ENCODE results near the gene SLC16A9.

SLC16A9 gene

DNA sequence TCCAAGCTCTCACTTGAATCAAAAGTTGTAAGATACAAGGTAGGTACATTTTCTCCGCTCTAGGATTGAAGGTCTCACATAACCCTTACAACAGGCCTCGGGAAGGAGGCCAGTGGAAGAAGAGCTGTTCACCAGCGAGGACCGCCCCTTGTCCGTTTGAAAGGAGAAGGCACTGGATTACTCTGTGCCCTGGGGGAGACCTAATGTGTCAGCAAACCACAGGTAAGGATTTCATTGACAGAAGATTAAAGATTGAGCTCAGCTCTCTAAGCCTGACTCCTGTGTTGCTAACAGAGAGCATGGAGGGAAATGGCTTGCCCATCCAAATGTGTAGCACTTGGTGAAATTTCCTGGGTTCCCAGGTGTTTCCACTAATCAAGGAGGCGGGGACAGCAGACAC lies 81.2 kb downstream of the SLC16A9 start:
- DNase-seq (ENCODE audit: low read depth) = no peak

DNA sequence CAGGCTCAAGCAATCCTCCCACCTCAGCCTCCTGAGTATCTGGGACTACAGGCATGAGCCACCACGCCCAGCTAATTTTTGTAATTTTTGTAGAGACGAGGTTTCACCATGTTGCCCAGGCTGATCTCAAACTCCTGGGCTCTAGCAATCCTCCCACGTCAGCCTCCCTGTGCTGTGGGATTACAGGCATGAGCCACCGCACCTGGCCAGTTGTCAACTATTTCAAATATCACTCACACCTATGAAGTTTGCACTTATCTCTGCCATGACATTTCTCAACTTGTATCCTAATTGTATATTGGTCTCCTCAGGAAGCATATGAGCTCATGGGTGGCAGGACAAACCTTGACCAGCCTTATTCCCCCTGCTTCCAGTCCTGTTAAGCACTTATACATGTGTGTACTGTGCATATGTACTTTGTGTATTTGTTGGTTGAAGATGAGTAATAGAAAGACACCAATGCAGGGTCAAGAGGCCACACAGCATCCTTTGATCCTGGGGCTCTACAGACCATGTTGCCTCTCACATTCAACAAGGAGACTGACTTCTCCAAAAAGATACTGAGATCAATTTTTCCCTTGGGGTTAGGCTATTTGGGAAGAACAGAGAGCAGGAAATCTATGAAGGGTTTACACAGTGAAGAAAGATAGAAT lies 82.2 kb downstream of the SLC16A9 start:
- no peak for DNase-seq (ENCODE audit: low read depth)

DNA sequence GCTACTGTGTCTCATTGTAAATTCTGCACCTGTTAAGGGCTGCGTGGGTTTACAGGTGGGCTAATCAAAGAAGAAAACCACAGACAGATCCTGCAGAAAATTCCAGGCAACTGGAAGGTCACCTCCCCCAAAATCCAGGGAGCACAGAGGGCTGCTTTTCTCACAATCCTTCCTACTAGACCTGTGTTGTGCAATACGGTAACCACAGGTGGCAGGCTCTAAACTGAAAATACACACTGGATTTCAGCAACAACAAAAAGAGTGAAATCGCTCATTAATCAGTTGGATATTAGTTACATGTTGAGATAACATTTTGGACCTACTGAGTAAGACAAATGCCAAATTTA lies 83.2 kb downstream of the SLC16A9 start:
- no peak for DNase-seq (ENCODE audit: low read depth)

DNA sequence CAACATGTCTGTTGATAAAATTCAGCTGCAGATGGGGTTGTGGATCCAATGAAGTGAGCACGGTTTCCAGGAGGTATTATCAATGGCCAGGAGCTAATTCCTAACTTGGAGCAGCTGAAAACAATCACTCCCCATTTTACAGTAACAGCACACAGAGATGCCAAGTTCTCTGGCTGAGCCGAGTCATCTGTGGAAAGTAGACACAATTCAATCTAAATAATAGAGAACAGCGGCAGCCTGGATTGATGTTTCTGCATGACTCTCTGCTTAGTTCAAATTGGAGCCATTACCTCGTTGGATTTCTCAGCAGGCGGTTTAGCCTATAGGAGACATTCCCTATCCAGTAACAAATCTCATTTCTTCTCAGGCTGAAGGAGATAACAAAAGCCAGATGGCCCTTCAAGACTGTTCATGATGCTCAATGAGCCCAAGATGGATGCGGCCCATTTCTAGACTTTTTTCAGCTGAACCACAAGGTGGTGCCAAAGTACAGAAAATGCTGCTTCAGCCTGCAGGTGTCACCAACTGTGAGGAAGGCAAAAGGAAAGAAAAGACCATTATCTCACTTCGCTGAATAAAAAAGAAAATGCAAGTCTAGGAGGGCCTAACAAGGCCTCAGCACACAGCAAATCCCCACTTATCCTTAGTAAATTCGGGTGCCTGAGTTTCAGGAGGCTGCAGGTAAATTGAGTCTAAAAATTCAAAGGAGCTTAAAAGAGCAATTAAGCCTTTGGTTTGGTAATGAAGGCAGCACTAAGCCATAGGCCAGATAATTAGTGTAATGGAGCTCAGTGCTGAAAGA lies 83.7 kb downstream of the SLC16A9 start:
- DNase-seq (ENCODE audit: low read depth) = peak; percentile 75

DNA sequence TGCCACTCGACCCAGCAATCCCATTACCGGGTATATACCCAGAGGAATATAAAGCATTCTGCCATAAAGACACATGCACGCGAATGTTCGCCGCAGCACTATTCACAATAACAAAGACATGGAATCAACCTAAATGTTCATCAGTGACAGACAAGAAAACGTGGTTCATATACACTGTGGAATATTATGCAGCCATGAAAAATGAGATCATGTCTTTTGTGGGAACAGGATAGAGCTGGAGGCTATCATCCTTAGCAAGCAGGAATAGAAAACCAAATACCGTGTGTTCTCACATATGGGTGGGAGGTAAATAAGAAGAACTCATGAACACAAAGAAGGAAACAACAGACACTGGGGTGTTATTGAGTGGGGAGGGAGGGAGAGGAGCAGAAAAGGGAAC lies 84.7 kb downstream of the SLC16A9 start:
- no peak for DNase-seq (ENCODE audit: low read depth)

DNA sequence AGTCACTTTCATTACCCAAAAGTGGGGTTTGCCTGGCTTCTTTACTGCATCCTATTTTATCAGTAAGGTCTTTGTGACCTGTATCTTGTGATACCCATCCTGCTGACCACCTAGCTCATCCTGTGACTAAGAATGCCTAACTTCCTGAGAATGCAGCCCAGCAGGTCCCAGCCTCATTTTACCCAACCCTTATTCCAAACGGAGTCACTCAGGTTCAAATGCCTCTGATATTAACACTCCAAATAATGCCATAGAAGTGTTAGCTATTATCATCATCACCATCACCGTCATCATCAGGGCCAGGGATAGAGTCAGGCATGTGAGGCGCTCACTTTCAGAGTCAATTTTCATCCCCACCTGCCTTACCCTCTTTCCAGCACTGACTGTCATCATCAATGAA lies 85.5 kb downstream of the SLC16A9 start:
- DNase-seq (ENCODE audit: low read depth) = no peak

DNA sequence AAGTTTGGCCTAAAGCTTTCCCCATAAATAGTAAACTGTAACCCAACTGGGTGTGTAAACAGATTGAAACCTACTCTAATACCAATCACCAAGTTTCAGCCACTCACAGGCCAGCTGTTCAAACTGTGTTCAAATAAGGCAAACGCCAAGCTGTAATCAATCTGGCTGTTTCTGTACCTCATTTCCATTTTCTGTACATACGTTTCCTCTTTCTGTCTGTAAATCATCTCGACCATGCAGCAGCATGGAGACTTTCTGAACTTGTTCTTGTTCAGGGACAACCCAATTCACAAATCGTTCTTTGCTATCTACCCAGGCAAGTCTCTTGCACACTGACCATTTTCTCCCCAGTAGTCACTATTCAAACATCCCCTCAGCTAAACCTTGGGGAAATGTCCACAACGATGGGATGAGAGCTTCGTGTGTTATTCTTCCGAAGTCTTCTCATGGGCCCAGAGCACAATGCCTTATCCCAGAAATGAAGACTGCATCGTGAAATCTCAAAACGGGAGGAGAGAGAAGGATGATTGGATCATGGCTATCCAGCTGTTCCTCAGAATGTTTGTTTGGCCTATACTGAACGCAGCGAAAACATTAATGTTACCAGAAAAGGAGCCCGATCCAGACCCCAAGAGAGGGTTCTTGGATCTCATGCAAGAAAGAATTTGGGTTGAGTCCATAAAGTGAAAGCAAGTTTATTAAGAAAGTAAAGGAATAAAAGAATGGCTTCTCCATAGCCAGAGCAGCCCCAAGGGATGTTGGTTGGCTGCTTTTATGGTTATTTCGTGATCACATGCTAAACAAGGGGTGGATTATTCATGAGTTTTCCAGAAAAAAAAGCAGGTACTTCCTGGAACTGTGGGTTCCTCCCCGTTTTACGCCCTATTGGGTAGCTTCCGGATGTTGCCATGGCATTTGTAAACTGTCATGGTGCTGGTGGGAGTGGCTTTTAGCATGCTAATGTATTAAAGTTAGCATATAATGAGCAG lies 86.2 kb downstream of the SLC16A9 start:
- no peak for DNase-seq (ENCODE audit: low read depth)

DNA sequence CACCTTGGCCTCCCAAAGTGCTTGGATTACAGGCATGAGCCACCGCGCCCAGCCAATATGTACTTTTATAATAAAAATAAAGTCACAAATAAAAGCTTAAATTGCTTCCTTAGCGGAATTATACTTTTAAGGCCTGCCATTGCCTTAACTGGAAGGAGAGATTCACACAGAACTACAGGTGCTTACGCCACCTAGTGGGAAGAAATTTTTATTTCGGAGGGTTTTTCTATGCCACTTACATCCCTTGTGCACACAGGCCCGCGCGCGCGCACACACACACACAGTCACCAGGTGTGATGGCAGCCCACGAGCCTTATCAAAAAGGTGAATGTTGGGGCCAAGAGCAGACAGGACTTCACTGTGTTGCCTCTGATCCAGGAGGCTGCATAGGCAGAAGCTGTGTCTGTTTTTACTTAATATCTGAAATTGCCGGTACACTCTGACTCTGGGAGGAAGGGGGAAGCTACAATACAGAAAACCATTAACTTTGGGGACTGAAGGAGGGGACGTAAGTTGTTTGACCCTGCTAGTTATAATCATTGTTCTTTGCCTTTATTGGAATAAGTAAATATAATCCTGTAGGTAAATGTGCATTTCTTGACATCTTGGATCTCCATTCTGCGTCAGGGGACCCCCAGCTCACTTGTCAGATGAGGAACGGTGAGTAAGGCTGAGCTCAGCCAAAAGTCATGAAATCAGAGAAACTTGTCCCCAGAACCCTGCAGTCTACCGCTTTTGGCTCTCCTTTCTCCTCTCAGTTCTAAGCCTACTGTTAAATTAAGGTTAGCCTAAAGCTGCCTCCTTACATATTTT lies 87.1 kb downstream of the SLC16A9 start:
- peak; percentile 63 for DNase-seq (ENCODE audit: low read depth)

DNA sequence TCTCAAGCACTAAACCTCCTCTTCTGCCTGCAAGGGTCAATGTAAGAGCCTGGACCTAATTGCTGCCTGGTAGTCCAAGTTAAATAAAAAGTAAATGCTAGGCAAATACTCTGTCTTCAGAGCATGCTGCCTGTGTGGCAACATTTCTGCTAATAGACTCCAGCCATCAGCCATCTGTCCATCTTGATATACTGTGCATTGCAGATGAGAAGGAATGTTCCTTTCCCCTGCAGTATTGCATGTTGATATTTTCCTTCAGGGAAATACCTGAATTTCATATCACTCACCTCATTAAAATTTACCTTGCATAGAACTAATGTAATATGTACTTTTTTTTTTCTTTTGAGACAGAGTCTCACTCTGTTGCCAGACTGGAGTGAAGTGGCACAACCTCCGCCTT lies 87.9 kb downstream of the SLC16A9 start:
- DNase-seq (ENCODE audit: low read depth) = no peak

DNA sequence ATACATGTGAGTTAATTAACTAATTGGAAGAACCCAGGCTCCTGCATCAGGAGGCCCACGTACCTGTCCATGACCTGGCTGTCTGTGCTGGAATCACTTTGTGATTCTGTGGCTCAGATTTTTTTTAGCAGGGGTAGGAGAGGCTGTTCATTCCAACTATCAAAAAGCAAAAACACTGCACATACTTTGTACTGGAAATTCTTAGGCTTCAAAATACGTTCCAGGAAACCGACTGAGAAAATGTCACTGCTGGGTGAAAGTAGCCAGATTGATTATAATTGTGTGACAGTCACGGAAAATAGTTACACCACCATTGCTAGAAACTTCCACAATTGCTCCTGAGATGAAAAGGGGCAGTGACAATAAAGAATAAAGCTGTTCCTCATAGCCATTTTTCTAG lies 91.0 kb downstream of the SLC16A9 start:
- DNase-seq (ENCODE audit: low read depth) = no peak

DNA sequence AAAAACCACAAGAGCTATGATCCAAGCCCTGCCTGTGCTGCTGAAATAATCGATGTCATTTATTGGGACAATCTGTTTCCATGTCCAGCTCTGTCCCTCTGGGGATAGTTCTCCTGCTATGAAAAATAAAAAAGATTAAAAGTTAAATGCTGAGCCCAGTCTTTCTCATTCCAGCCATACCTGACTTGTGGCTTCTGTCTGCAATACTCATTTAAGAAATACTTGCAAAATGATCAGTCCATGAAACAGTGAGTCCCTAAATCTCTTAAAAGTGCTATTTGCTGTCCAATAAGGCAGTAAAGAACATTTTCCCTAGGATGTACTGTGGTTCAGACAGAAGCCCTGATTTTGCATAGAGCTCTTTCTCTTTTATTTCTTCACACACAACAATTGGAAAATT lies 91.7 kb downstream of the SLC16A9 start:
- DNase-seq (ENCODE audit: low read depth) = no peak

DNA sequence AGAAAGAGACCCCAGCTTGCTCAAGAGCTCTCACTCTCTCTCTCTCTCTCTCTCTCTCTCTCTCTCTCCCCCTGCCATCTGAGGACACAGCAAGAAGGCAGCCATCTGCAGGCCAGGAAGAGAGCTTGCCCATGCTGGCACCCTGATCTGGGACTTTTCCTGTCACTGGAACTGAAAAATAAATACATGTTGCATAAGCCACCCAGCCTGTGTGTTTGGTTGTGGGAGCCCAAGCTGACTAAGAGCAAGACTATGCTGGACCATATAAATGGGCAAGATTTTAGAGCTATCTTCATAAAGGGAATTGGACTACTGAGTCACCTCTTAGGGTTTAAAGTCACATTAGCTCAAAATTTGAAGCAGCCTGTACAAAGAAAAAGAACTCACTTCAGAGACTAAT lies 98.6 kb downstream of the SLC16A9 start:
- DNase-seq (ENCODE audit: low read depth) = no peak

DNA sequence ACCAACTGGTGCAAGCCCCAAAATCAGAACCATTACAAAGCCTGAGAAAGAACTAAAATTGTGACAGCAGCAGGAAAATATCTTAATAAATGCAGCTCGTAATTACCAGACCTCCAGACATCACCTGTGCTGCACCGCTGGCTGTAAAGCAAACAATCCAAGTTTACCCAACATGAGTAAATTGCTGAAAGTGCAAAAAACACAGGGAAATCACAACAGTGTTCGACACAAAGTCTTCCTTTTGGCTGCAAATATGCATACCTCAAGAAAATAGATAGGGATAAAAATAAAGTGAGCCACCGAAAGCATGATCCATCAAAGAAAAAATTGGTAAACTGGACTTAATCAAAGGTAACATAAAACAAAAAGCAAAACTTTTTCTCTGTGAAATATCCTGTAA lies 101.7 kb downstream of the SLC16A9 start:
- no peak for DNase-seq (ENCODE audit: low read depth)

DNA sequence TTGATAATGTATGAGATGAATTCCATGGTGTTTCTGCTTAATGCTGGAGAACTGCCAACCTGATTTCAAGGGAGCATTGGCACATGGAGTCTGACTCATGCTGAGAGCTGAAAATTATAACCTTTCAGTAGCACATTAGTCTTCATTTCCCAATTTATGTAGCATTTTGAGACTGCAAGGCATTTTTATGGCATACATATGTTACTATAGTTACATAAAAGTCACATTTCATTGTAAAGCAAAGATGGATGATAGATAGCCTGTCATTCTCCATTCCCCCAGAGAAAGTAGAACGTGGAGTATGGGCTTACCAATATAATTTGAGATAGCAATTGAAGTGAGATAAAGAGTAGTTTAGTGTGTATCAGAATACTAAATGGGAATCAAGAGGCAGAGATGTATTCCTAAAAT lies 103.1 kb downstream of the SLC16A9 start:
- DNase-seq (ENCODE audit: low read depth) = peak; percentile 52

DNA sequence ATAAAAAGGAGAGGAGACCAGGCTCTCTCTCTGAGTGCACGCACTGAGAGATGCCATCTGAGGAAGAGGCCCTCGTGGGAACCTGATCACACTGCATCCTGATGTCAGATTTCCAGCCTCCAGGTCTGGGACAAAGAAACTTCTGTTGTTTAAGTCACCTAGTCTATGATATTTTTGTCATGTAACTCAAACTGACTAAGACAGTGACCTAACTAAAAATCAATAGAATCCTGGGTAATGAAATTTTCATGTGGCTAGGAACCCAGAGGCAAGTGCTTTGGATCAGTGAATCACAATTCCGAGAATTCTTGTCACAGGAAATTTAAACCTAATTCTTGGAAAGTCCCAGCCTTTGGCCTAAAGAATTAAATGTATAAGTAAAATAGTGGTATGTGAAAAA lies 107.7 kb downstream of the SLC16A9 start:
- no peak for DNase-seq (ENCODE audit: low read depth)

All from iris pigment epithelial cell (primary cell).